Kidney (tissue), 14 donors: ENCODE results near the gene DDX5. TPM values are rescaled to one million over a fixed set of nuclear protein-coding genes. Genes with fewer than 3 reads are reported as not detected.

Experiments used
- DNase-seq, 5 donors: peaks; one replicate each; pipeline ENCODE4 v3.0.0-alpha.2; 2013 to 2020
- FAIRE-seq: peaks from 2 replicates; lab custom pipeline; 2012; peaks lifted over from hg19 to GRCh38; lab: Jason Lieb, UNC
- H3K27ac ChIP-seq, 2 donors: one replicate each; pipeline ENCODE4 v1.7.0; 2013; ENCODE audit warnings: low read depth in 2 of 2, low read length in 2 of 2, inconsistent platforms in 1 of 2
- H3K27me3 ChIP-seq: one replicate; pipeline ENCODE4 v1.7.1; 2013; ENCODE audit warnings: low read length, inconsistent platforms; ENCODE audit not compliant: control insufficient read depth, insufficient read depth
- H3K36me3 ChIP-seq, 3 donors: one replicate each; pipeline versions ENCODE4 v1.7.0 to v1.7.1; 2013; ENCODE audit warnings: low read length in 3 of 3, control low read depth in 1 of 3, inconsistent platforms in 1 of 3; ENCODE audit not compliant: insufficient read depth in 3 of 3, control insufficient read depth in 2 of 3
- H3K4me1 ChIP-seq, 3 donors: one replicate each; pipeline versions ENCODE4 v1.7.0 to v1.7.1; 2013; ENCODE audit warnings: low read length in 3 of 3, inconsistent platforms in 1 of 3, low read depth in 1 of 3; ENCODE audit not compliant: control insufficient read depth in 2 of 3, insufficient read depth in 2 of 3
- H3K4me3 ChIP-seq, 3 donors: one replicate each; pipeline versions ENCODE4 v1.7.0 to v1.8.1; 2013; ENCODE audit warnings: low read length in 3 of 3, control low read depth in 1 of 3, inconsistent platforms in 1 of 3
- H3K9ac ChIP-seq, 3 donors: one replicate each; pipeline versions ENCODE4 v1.7.0 to v1.7.1; 2013; ENCODE audit warnings: low read length in 3 of 3, control low read depth in 1 of 3, inconsistent platforms in 1 of 3
- H3K9me3 ChIP-seq, 3 donors: one replicate each; pipeline versions ENCODE4 v1.7.0 to v1.7.1; 2013; ENCODE audit warnings: low read length in 3 of 3, control low read depth in 1 of 3, inconsistent platforms in 1 of 3; ENCODE audit not compliant: control insufficient read depth in 2 of 3, insufficient read depth in 1 of 3
- CTCF ChIP-seq: IDR thresholded peaks from 3 replicates; pipeline ENCODE4 v1.5.1; 2012; ENCODE audit warnings: mild to moderate bottlenecking, moderate library complexity, borderline replicate concordance; ENCODE audit not compliant: insufficient read depth; ENCODE audit errors: extremely low read depth
- intact Hi-C: fragments of 100-400 bp; cut with DNase I; formaldehyde crosslinking; loops from one replicate; pipeline ENCODE4 v1.11.1; 2022
- polyA plus RNA-seq: library from polyadenylated mRNA; stranded (reverse); fragments of 350-450 nt; fragmentation: Illumina TruSeq; extraction: RNeasy Lipid Tissue Mini Kit (QIAGEN cat#74804); gene quantifications from one replicate; pipeline ENCODE4 v1.2.3, GENCODE V29; 2014; ENCODE audit warnings: low read depth, low replicate concordance; ENCODE audit not compliant: insufficient read depth
- total RNA-seq: library from RNA; stranded (reverse); fragmentation: NEBNext Ultra II Directional; extraction: Animal tissue kit (Norgen Biotek cat#: 25700); gene quantifications from one replicate; pipeline ENCODE4 v1.2.1, GENCODE V29; 2021
- donor health status: control.
- donor health status: control.
- donor health status: control.
- donor health status: control.
- donor health status: control.
- donor health status: DM: yes; HTN: yes; CAD: no.
- donor health status: Normal renal cell carcinoma (clear cell type).

The DDX5 gene
- total and polyA plus RNA-seq, 2 donors from 2014 or later: 343 to 769 TPM

- no peak for FAIRE-seq
- Histone ChIP-seq H3K27me3 (no peaks in the 10 kb centered on the region), H3K4me3 (no peak overlapping the region), H3K9me3 (no peaks in the 10 kb centered on the region), H3K27ac (no peak overlapping the region), H3K9ac (no peak overlapping the region), H3K4me1 (peaks cover 0 to 23% (median 16%) of the 10 kb centered on the region in 3 donors), H3K36me3 (peaks cover 47 to 68% (median 51%) of the 10 kb centered on the region in 3 donors)
- TF ChIP-seq CTCF: no peak
- DNase-seq: no peak
- intact Hi-C loops: no loop called here
These were observed 4.1 kb downstream of the DDX5 start for GRCh38 chr17:64502021-64502420.

- Histone ChIP-seq H3K27ac (no peak overlapping the region), H3K9ac (no peak overlapping the region), H3K9me3 (no peaks in the 10 kb centered on the region), H3K27me3 (no peaks in the 10 kb centered on the region), H3K4me3 (no peak overlapping the region), H3K36me3 (peaks cover 47 to 68% (median 51%) of the 10 kb centered on the region in 3 donors), H3K4me1 (peaks cover 0 to 24% (median 16%) of the 10 kb centered on the region in 3 donors)
- FAIRE-seq: no peak
- no peak for DNase-seq
- intact Hi-C loops: no loop called here
- TF ChIP-seq CTCF: no peak
These were observed 5.0 kb downstream of the DDX5 start for GRCh38 chr17:64500862-64501765.

- H3K4me3 ChIP-seq: no peak overlapping the region
- no peaks in the 10 kb centered on the region for H3K9me3 ChIP-seq
- H3K9ac ChIP-seq: no peak overlapping the region
- H3K36me3 ChIP-seq: peaks cover 47 to 68% (median 51%) of the 10 kb centered on the region in 3 donors
- intact Hi-C loops: no loop called here
- TF ChIP-seq CTCF: no peak
- H3K4me1 ChIP-seq: peaks cover 0 to 26% (median 16%) of the 10 kb centered on the region in 3 donors
- no peaks in the 10 kb centered on the region for H3K27me3 ChIP-seq
- no peak overlapping the region for H3K27ac ChIP-seq
- DNase-seq (no peak), FAIRE-seq (no peak)
These were observed 5.6 kb downstream of the DDX5 start for GRCh38 chr17:64500487-64500859.
